Smooth muscle cell (in vitro differentiated cells): ENCODE data around the gene CCNL1. TPM values are rescaled to one million over a fixed set of nuclear protein-coding genes. Genes with fewer than 3 reads are reported as not detected.

Experiments used
- DNase-seq: peaks from one replicate; lab custom pipeline; 2025; ENCODE audit not compliant: unreplicated experiment; lab: John Stamatoyannopoulos, UW
- H2AFZ ChIP-seq: fragments of 200-600 bp; sonication (generic); 2 replicates; pipeline ENCODE4 v1.6.0; 2016; ENCODE audit warnings: antibody characterized with exemption, low read depth, mild to moderate bottlenecking
- H3F3A ChIP-seq: fragments of 200-600 bp; sonication (generic); 2 replicates; pipeline ENCODE4 v1.6.0; 2017; ENCODE audit warnings: antibody characterized with exemption, low read depth
- H3K27ac ChIP-seq: fragments of 200-600 bp; sonication (generic); 2 replicates; pipeline ENCODE4 v1.5.1; 2016; ENCODE audit warnings: low read depth, mild to moderate bottlenecking
- H3K27me3 ChIP-seq: fragments of 200-600 bp; sonication (generic); 2 replicates; pipeline ENCODE4 v1.6.1; 2016; ENCODE audit warnings: low read depth, mild to moderate bottlenecking
- H3K36me3 ChIP-seq: fragments of 200-600 bp; sonication (generic); 2 replicates; pipeline ENCODE4 v1.5.1; 2016; ENCODE audit warnings: low read depth
- H3K4me1 ChIP-seq: fragments of 200-600 bp; sonication (generic); 2 replicates; pipeline ENCODE4 v1.5.1; 2016; ENCODE audit warnings: low read depth
- H3K4me2 ChIP-seq: fragments of 200-600 bp; sonication (generic); 2 replicates; pipeline ENCODE4 v1.6.0; 2016; ENCODE audit warnings: mild to moderate bottlenecking
- H3K4me3 ChIP-seq: fragments of 200-600 bp; sonication (generic); 2 replicates; pipeline ENCODE4 v1.5.1; 2016; ENCODE audit warnings: mild to moderate bottlenecking
- H3K79me2 ChIP-seq: fragments of 200-600 bp; sonication (generic); 2 replicates; pipeline ENCODE4 v1.6.0; 2016; ENCODE audit warnings: low read depth, mild to moderate bottlenecking
- H3K9ac ChIP-seq: fragments of 200-600 bp; sonication (generic); 2 replicates; pipeline ENCODE4 v1.6.0; 2016; ENCODE audit warnings: low read depth
- H3K9me3 ChIP-seq: fragments of 200-600 bp; sonication (generic); replicated peaks from 2 replicates; pipeline ENCODE4 v1.5.1; 2016; ENCODE audit warnings: low read depth
- H4K20me1 ChIP-seq: fragments of 200-600 bp; sonication (generic); 2 replicates; pipeline ENCODE4 v1.6.0; 2016; ENCODE audit warnings: low read depth
- CTCF ChIP-seq: fragments of 200-600 bp; sonication (generic); IDR thresholded peaks from 2 replicates; pipeline ENCODE4 v1.5.1; 2017; ENCODE audit warnings: borderline replicate concordance, mild to moderate bottlenecking, antibody characterized with exemption; ENCODE audit not compliant: insufficient read depth, poor library complexity, severe bottlenecking
- WGBS: methylation state at CpG from one replicate; pipeline ENCODE4 v1.1.7; 2016; ENCODE audit warnings: low lambda C conversion rate; 5-methylcytosine and 5-hydroxymethylcytosine counted together
- polyA plus RNA-seq: library from polyadenylated mRNA; unstranded; fragments of >200 nt; fragmentation: Nextera tagmentation; extraction: Ambion mirVana; gene quantifications from 2 replicates; pipeline ENCODE4 v1.2.1, GENCODE V29; 2016
- total RNA-seq: library from RNA; depleted of rRNA; stranded (reverse); fragments of >200 nt; gene quantifications from 2 replicates; pipeline ENCODE4 v1.2.3, GENCODE V29; 2014

CCNL1 gene
- total and polyA plus RNA-seq, 2 experiments from 2014 or later, result 173 to 599 TPM

GRCh38 chr3:157152930-157153329 lies 7.0 kb downstream of the CCNL1 start:
- Histone ChIP-seq H3K4me3 (no peak overlapping the region), H3K9me3 (no peaks in the 10 kb centered on the region), H3K27ac (peak overlapping the region; percentile 11), H3F3A (peaks cover 54% of the 10 kb centered on the region), H3K4me2 (no peak overlapping the region), H3K79me2 (peaks cover 64% of the 10 kb centered on the region), H3K9ac (no peak overlapping the region), H2AFZ (no peak overlapping the region), H3K4me1 (peaks cover 31% of the 10 kb centered on the region), H4K20me1 (peaks cover 100% of the 10 kb centered on the region), H3K27me3 (no peaks in the 10 kb centered on the region), H3K36me3 (peaks cover 92% of the 10 kb centered on the region)
- WGBS, result 91% methylated on average over 1 of the region's 1 CpG
- DNase-seq, result no peak
- no peak for TF ChIP-seq CTCF

GRCh38 chr3:157152438-157152837 lies 7.5 kb downstream of the CCNL1 start:
- 96% methylated on average over 2 of the region's 2 CpGs for WGBS
- H3K36me3 ChIP-seq, result peaks cover 92% of the 10 kb centered on the region
- H3F3A ChIP-seq, result peaks cover 59% of the 10 kb centered on the region
- no peak for TF ChIP-seq CTCF
- peaks cover 100% of the 10 kb centered on the region for H4K20me1 ChIP-seq
- no peak overlapping the region for H2AFZ ChIP-seq
- H3K9me3 ChIP-seq, result no peaks in the 10 kb centered on the region
- peak overlapping the region; percentile 11 for H3K27ac ChIP-seq
- no peak overlapping the region for H3K4me2 ChIP-seq
- no peak for DNase-seq
- H3K27me3 ChIP-seq, result no peaks in the 10 kb centered on the region
- peaks cover 59% of the 10 kb centered on the region for H3K79me2 ChIP-seq
- H3K4me1 ChIP-seq, result peaks cover 26% of the 10 kb centered on the region
- H3K4me3 ChIP-seq, result no peak overlapping the region
- no peak overlapping the region for H3K9ac ChIP-seq

GRCh38 chr3:157151627-157152026 lies 8.3 kb downstream of the CCNL1 start:
- Histone ChIP-seq H3K27ac (peak overlapping the region; percentile 4), H2AFZ (no peak overlapping the region), H3K79me2 (peaks cover 51% of the 10 kb centered on the region), H4K20me1 (peaks cover 99% of the 10 kb centered on the region), H3K27me3 (no peaks in the 10 kb centered on the region), H3K9me3 (no peaks in the 10 kb centered on the region), H3F3A (peaks cover 61% of the 10 kb centered on the region), H3K4me2 (no peak overlapping the region), H3K4me3 (no peak overlapping the region), H3K4me1 (peaks cover 18% of the 10 kb centered on the region), H3K9ac (no peak overlapping the region), H3K36me3 (peaks cover 90% of the 10 kb centered on the region)
- TF ChIP-seq CTCF, result no peak
- 93% methylated on average over 2 of the region's 2 CpGs for WGBS
- no peak for DNase-seq

- no peak for TF ChIP-seq CTCF
- Histone ChIP-seq H2AFZ (no peak overlapping the region), H3K9ac (no peak overlapping the region), H3K4me3 (no peak overlapping the region), H3K36me3 (peaks cover 86% of the 10 kb centered on the region), H3F3A (peaks cover 60% of the 10 kb centered on the region), H3K4me1 (peaks cover 13% of the 10 kb centered on the region), H3K27ac (no peak overlapping the region), H3K9me3 (no peaks in the 10 kb centered on the region), H3K4me2 (no peak overlapping the region), H3K27me3 (no peaks in the 10 kb centered on the region), H4K20me1 (peaks cover 94% of the 10 kb centered on the region), H3K79me2 (peaks cover 46% of the 10 kb centered on the region)
- no peak for DNase-seq
- 100% methylated on average over 1 of the region's 1 CpG for WGBS
Observed at GRCh38 chr3:157151151-157151550, 8.8 kb downstream of the CCNL1 start.
